ENCODE data around the gene MCEMP1. TPM values are rescaled to one million over a fixed set of nuclear protein-coding genes. Genes with fewer than 3 reads are reported as not detected.

MCEMP1 gene
- total and polyA plus RNA-seq, 2 experiments from 2014 or later, result not detected

- H3K9me2 ChIP-seq (ENCODE audit: insufficient read depth), result no peaks in the 10 kb centered on the region
- ATAC-seq (no peak), DNase-seq (ENCODE audit: low spot score) (no peak)
- Mint-ChIP-seq H3K9me3 (no peaks in the 10 kb centered on the region; the same call in 2 of the 3 replicates), H3K4me3 (no peak overlapping the region), H3K36me3 (ENCODE audit: low read depth) (peaks cover 18% of the 10 kb centered on the region), H3K4me1 (peaks cover 16% of the 10 kb centered on the region), H3K27me3 (ENCODE audit: insufficient read depth, low read depth, poor library complexity) (peaks cover 13% of the 10 kb centered on the region), H3K27ac (no peak overlapping the region)
- no peak overlapping the region for H3K4me2 ChIP-seq
- H2AFZ ChIP-seq, result no peak overlapping the region
- H3K79me2 ChIP-seq (replicated peaks; ENCODE audit: insufficient read depth), result peaks cover 43% of the 10 kb centered on the region
- H3K4me3 ChIP-seq, result no peak overlapping the region
- H3K27ac ChIP-seq (ENCODE audit: low read depth), result no peak overlapping the region
- no peaks in the 10 kb centered on the region for H3F3A ChIP-seq (replicated peaks; ENCODE audit: low read depth)
- H4K20me1 ChIP-seq (replicated peaks; ENCODE audit: insufficient read depth), result peaks cover 8% of the 10 kb centered on the region
- H3K4me1 ChIP-seq (ENCODE audit: insufficient read depth), result peaks cover 14% of the 10 kb centered on the region; the same call in 1 of the 2 replicates
- no peaks in the 10 kb centered on the region for H3K27me3 ChIP-seq (ENCODE audit: insufficient read depth)
- no peaks in the 10 kb centered on the region; the same call in 1 of the 2 replicates for H3K36me3 ChIP-seq (ENCODE audit: insufficient read depth)
- TF ChIP-seq POLR2AphosphoS5 (IDR thresholded peaks at IDR 0.05; ENCODE audit: low read depth), result no peak
- TF ChIP-seq NANOG (IDR thresholded peaks at IDR 0.05; ENCODE audit: borderline replicate concordance), result no peak
- no peak for TF ChIP-seq EZH2 (IDR thresholded peaks at IDR 0.05; ENCODE audit: low read depth, unreplicated experiment)
Observed at GRCh38 chr19:7627166-7627565, 49.7 kb upstream of the MCEMP1 start.

GRCh38 chr19:7628589-7629311 lies 48.1 kb upstream of the MCEMP1 start:
- Histone ChIP-seq H4K20me1 (replicated peaks; ENCODE audit: insufficient read depth) (peaks cover 8% of the 10 kb centered on the region), H3K9me2 (ENCODE audit: insufficient read depth) (no peaks in the 10 kb centered on the region), H3K4me3 (peak overlapping the region; percentile 89), H3K79me2 (replicated peaks; ENCODE audit: insufficient read depth) (peaks cover 43% of the 10 kb centered on the region), H3K4me2 (peak overlapping the region; percentile 88), H3K4me1 (ENCODE audit: insufficient read depth) (peaks cover 14% of the 10 kb centered on the region; the same call in 1 of the 2 replicates), H3K27ac (ENCODE audit: low read depth) (0 out of 2 replicates have a peak overlapping the region, but pooled peaks have one; percentile 40), H2AFZ (peak overlapping the region; percentile 23; the same call in 1 of the 2 replicates), H3F3A (replicated peaks; ENCODE audit: low read depth) (no peaks in the 10 kb centered on the region), H3K36me3 (ENCODE audit: insufficient read depth) (no peaks in the 10 kb centered on the region), H3K27me3 (ENCODE audit: insufficient read depth) (no peaks in the 10 kb centered on the region)
- peaks cover 16% of the 10 kb centered on the region for H3K4me1 Mint-ChIP-seq
- H3K9me3 Mint-ChIP-seq, result no peaks in the 10 kb centered on the region; the same call in 2 of the 3 replicates
- peak overlapping the region; percentile 97 for H3K4me3 Mint-ChIP-seq
- H3K36me3 Mint-ChIP-seq (ENCODE audit: low read depth), result peaks cover 8% of the 10 kb centered on the region; the same call in 2 of the 3 replicates
- H3K27ac Mint-ChIP-seq, result peak overlapping the region; percentile 92
- no peak for ATAC-seq
- H3K27me3 Mint-ChIP-seq (ENCODE audit: insufficient read depth, low read depth, poor library complexity), result peaks cover 13% of the 10 kb centered on the region
- DNase-seq (ENCODE audit: low spot score), result peak; percentile 33
- no peak for TF ChIP-seq CTCF (conservative IDR thresholded peaks at IDR 0.05; ENCODE audit: low read depth in 2 of 2)
- no peak for TF ChIP-seq JUNB (IDR thresholded peaks at IDR 0.05; ENCODE audit: unreplicated experiment)
- no peak for TF ChIP-seq ZNF114 (CRISPR knock-in tag; IDR thresholded peaks at IDR 0.05)
- TF ChIP-seq POLR2AphosphoS5 (IDR thresholded peaks at IDR 0.05; ENCODE audit: low read depth), result no peak
- no peak for TF ChIP-seq STAT1 (IDR thresholded peaks at IDR 0.05; ENCODE audit: unreplicated experiment)
- no peak for TF ChIP-seq EZH2 (IDR thresholded peaks at IDR 0.05; ENCODE audit: low read depth, unreplicated experiment)
- no peak for TF ChIP-seq ETS1 (IDR thresholded peaks at IDR 0.05)
- no peak for TF ChIP-seq REST (IDR thresholded peaks at IDR 0.05; ENCODE audit: unreplicated experiment)
- no peak for TF ChIP-seq CREB1 (CRISPR knock-in tag; IDR thresholded peaks at IDR 0.05; ENCODE audit: low read depth)
- no peak for TF ChIP-seq NANOG (IDR thresholded peaks at IDR 0.05; ENCODE audit: borderline replicate concordance)

Data from GM23338 (cell line).